WERI-Rb-1 (cell line): ENCODE results near the gene ADAMTSL3.

ENCODE experiments used
- DNase-seq: peaks from one replicate; pipeline ENCODE4 v3.0.0-alpha.2; 2020
- H3K27ac ChIP-seq: fragments of 250-450 bp; sonication (Bioruptor Pico); 2 replicates; pipeline ENCODE4 v1.5.1; 2020; ENCODE audit warnings: mild to moderate bottlenecking, moderate library complexity
- H3K27me3 ChIP-seq: fragments of 250-450 bp; sonication (Bioruptor Pico); 2 replicates; pipeline ENCODE4 v1.5.1; 2021; ENCODE audit warnings: mild to moderate bottlenecking, low read depth, moderate library complexity; ENCODE audit not compliant: insufficient read depth, severe bottlenecking
- H3K36me3 ChIP-seq: fragments of 250-450 bp; sonication (Bioruptor Pico); 2 replicates; pipeline ENCODE4 v1.5.1; 2020; ENCODE audit warnings: mild to moderate bottlenecking, moderate library complexity
- H3K4me3 ChIP-seq: 2 replicates; pipeline ENCODE4 v1.5.1; 2011; ENCODE audit warnings: low read depth, mild to moderate bottlenecking, control low read depth, low read length
- H3K9me3 ChIP-seq: fragments of 250-450 bp; sonication (Bioruptor Pico); 2 replicates; pipeline ENCODE4 v1.5.1; 2021; ENCODE audit warnings: mild to moderate bottlenecking, moderate library complexity; ENCODE audit not compliant: severe bottlenecking
- CTCF ChIP-seq: IDR thresholded peaks from 2 replicates; pipeline ENCODE4 v1.5.1; 2011; ENCODE audit warnings: low read depth, mild to moderate bottlenecking, control low read depth, inconsistent platforms, low read length

Gene ADAMTSL3

GRCh38 chr15:83610901-83611685 is 42.8 kb upstream of the ADAMTSL3 start:
- H3K27ac ChIP-seq: no peak overlapping the region
- H3K27me3 ChIP-seq: no peaks in the 10 kb centered on the region
- H3K9me3 ChIP-seq: no peaks in the 10 kb centered on the region
- H3K36me3 ChIP-seq: no peaks in the 10 kb centered on the region
- DNase-seq: no peak
- no peak for TF ChIP-seq CTCF
- H3K4me3 ChIP-seq: no peak overlapping the region

GRCh38 chr15:83612226-83612625 is 41.7 kb upstream of the ADAMTSL3 start:
- no peaks in the 10 kb centered on the region for H3K9me3 ChIP-seq
- H3K4me3 ChIP-seq: no peak overlapping the region
- H3K27ac ChIP-seq: no peak overlapping the region
- no peak for DNase-seq
- no peak for TF ChIP-seq CTCF
- no peaks in the 10 kb centered on the region for H3K36me3 ChIP-seq
- H3K27me3 ChIP-seq: no peaks in the 10 kb centered on the region

- no peak for DNase-seq
- Histone ChIP-seq H3K27me3 (no peaks in the 10 kb centered on the region), H3K9me3 (no peaks in the 10 kb centered on the region), H3K27ac (no peak overlapping the region), H3K36me3 (no peaks in the 10 kb centered on the region), H3K4me3 (no peak overlapping the region)
- TF ChIP-seq CTCF: no peak
Measured at GRCh38 chr15:83612898-83613635, 40.9 kb upstream of the ADAMTSL3 start.

GRCh38 chr15:83613714-83614113 is 40.2 kb upstream of the ADAMTSL3 start:
- Histone ChIP-seq H3K36me3 (no peaks in the 10 kb centered on the region), H3K4me3 (no peak overlapping the region), H3K27me3 (no peaks in the 10 kb centered on the region), H3K9me3 (no peaks in the 10 kb centered on the region), H3K27ac (no peak overlapping the region)
- no peak for DNase-seq
- TF ChIP-seq CTCF: no peak

GRCh38 chr15:83616840-83617239 is 37.1 kb upstream of the ADAMTSL3 start:
- no peak overlapping the region for H3K4me3 ChIP-seq
- DNase-seq: no peak
- no peaks in the 10 kb centered on the region for H3K36me3 ChIP-seq
- no peak overlapping the region for H3K27ac ChIP-seq
- no peaks in the 10 kb centered on the region for H3K9me3 ChIP-seq
- H3K27me3 ChIP-seq: no peaks in the 10 kb centered on the region
- TF ChIP-seq CTCF: no peak
